ENCODE results near the gene SMURF1. TPM values are rescaled to one million over a fixed set of nuclear protein-coding genes. Genes with fewer than 3 reads are reported as not detected.
"Not testable (repeated sequence)": the region's sequence is repeated elsewhere in the genome, so short reads cannot be mapped to it uniquely, and the experiment has no call there.

Gene SMURF1
- total RNA-seq: 11.1 and 12.7 TPM in 2 replicates

GRCh38 chr7:99143853-99144672 lies at the start of gene SMURF1:
SMURF1 (minus strand) TSS chr7:99144108; CDS start chr7:99143780, 328 bp downstream.
- intact Hi-C loops (cut with micrococcal nuclease): loop anchor here (5.0 to 10.0 kb wide), 5 partner anchors 183 to 862 kb away; partner anchors contain the start of genes ARPC1A, BAIAP2L1, BRI3 and TRRAP

- intact Hi-C loops (cut with micrococcal nuclease): no loop called here
These were observed 48.1 kb upstream of the SMURF1 start for GRCh38 chr7:99191869-99192596.

- intact Hi-C loops (cut with micrococcal nuclease): no loop called here
These were observed 46.6 kb upstream of the SMURF1 start for GRCh38 chr7:99190359-99191009.

- intact Hi-C loops (cut with micrococcal nuclease): no loop called here
These were observed 45.3 kb upstream of the SMURF1 start for GRCh38 chr7:99189222-99189621.

GRCh38 chr7:99188221-99188620 lies 44.3 kb upstream of the SMURF1 start:
- intact Hi-C loops (cut with micrococcal nuclease): no loop called here

GRCh38 chr7:99184532-99185218 lies 40.8 kb upstream of the SMURF1 start:
- intact Hi-C loops (cut with micrococcal nuclease): no loop called here

- intact Hi-C loops (cut with micrococcal nuclease): no loop called here
These were observed 36.3 kb upstream of the SMURF1 start for GRCh38 chr7:99180067-99180650.

GRCh38 chr7:99177165-99177564 lies 33.3 kb upstream of the SMURF1 start:
- intact Hi-C loops (cut with micrococcal nuclease): no loop called here

GRCh38 chr7:99173787-99174186 lies 29.9 kb upstream of the SMURF1 start:
- intact Hi-C loops (cut with micrococcal nuclease): no loop called here

GRCh38 chr7:99171731-99172130 lies 27.8 kb upstream of the SMURF1 start:
- intact Hi-C loops (cut with micrococcal nuclease): no loop called here

GRCh38 chr7:99170730-99171074 lies 26.8 kb upstream of the SMURF1 start:
- intact Hi-C loops (cut with micrococcal nuclease): no loop called here

GRCh38 chr7:99170065-99170729 lies 26.3 kb upstream of the SMURF1 start:
- intact Hi-C loops (cut with micrococcal nuclease): no loop called here

GRCh38 chr7:99167072-99167471 lies 23.2 kb upstream of the SMURF1 start:
- intact Hi-C loops (cut with micrococcal nuclease): no loop called here

- intact Hi-C loops (cut with micrococcal nuclease): no loop called here
These were observed 21.9 kb upstream of the SMURF1 start for GRCh38 chr7:99165816-99166215.

- intact Hi-C loops (cut with micrococcal nuclease): not testable (repeated sequence)
These were observed 19.8 kb upstream of the SMURF1 start for GRCh38 chr7:99163669-99164068.

- intact Hi-C loops (cut with micrococcal nuclease): no loop called here
These were observed 12.7 kb upstream of the SMURF1 start for GRCh38 chr7:99156649-99157048.

GRCh38 chr7:99155211-99155610 lies 11.3 kb upstream of the SMURF1 start:
- intact Hi-C loops (cut with micrococcal nuclease): no loop called here

GRCh38 chr7:99146979-99147378 lies 3.1 kb upstream of the SMURF1 start:
- intact Hi-C loops (cut with micrococcal nuclease): loop anchor here (10.0 kb wide), 1 partner anchor 742 kb away; the partner anchor contains the start of gene BAIAP2L1

- intact Hi-C loops (cut with micrococcal nuclease): loop anchor here (5.0 to 10.0 kb wide), 5 partner anchors 184 to 861 kb away; partner anchors contain the start of genes ARPC1A, BAIAP2L1, BRI3 and TRRAP
These were observed 421 bp downstream of the SMURF1 start for GRCh38 chr7:99143521-99143852.

Data from T-helper 2 cell treated with Interferon-gamma antibody and Interleukin-4, amounts not matched to agents 100 ng/mL and 5 ng/mL, for 36 hours (primary cell).